GM10266 (cell line): ENCODE results near the gene PTTG1IP2.
"Not testable (repeated sequence)": the region's sequence is repeated elsewhere in the genome, so short reads cannot be mapped to it uniquely, and the experiment has no call there.

ENCODE experiments used
- DNase-seq: peaks from one replicate; pipeline ENCODE4 v3.0.0; 2012; ENCODE audit errors: extremely low spot score
- CTCF ChIP-seq: IDR thresholded peaks from 2 replicates; pipeline ENCODE4 v1.5.1; 2012; ENCODE audit warnings: mild to moderate bottlenecking, low read depth; ENCODE audit not compliant: control insufficient read depth, insufficient read depth; ENCODE audit errors: missing control alignments

PTTG1IP2 gene

GRCh38 chr7:90459888-90460287, 9.6 kb upstream of the PTTG1IP2 start:
- no peak for TF ChIP-seq CTCF
- DNase-seq: no peak

GRCh38 chr7:90461219-90461618, 8.2 kb upstream of the PTTG1IP2 start:
- TF ChIP-seq CTCF: no peak
- no peak for DNase-seq

- DNase-seq: not testable (repeated sequence)
Observed at GRCh38 chr7:90463151-90463628, 6.2 kb upstream of the PTTG1IP2 start.

- no peak for DNase-seq
- TF ChIP-seq CTCF: no peak
Observed at GRCh38 chr7:90465816-90466215, 3.6 kb upstream of the PTTG1IP2 start.

- no peak for TF ChIP-seq CTCF
- DNase-seq: no peak
Observed at GRCh38 chr7:90472805-90473540, 3.5 kb downstream of the PTTG1IP2 start.

- no peak for DNase-seq
- no peak for TF ChIP-seq CTCF
Observed at GRCh38 chr7:90473814-90474213, 4.4 kb downstream of the PTTG1IP2 start.

GRCh38 chr7:90474284-90475210, 5.1 kb downstream of the PTTG1IP2 start:
- DNase-seq: no peak
- no peak for TF ChIP-seq CTCF
